ENCODE data around the gene TSSK2. TPM values are rescaled to one million over a fixed set of nuclear protein-coding genes. Genes with fewer than 3 reads are reported as not detected.

Gene TSSK2
- total and polyA plus RNA-seq, 2 of the 8 experiments (the other 6 are each of a cell fraction or from before 2014, with no cell fraction given), result not detected

GRCh38 chr22:19180234-19180633 is 49.1 kb downstream of the TSSK2 start:
- POLR2A ChIA-PET (ENCODE audit: partially characterized antibody), result interaction anchor here (1.4 to 3.1 kb wide), 4 partner anchors 11 to 156 kb away, joined by 3 to 11 read pairs (median 6); partner anchors contain the start of gene CLTCL1
- H3K9ac ChIP-seq (replicated peaks in 1 of 4; ENCODE audit: extremely low read depth in 1 of 4, low read depth in 3 of 4, low read length in 3 of 4), result no peak overlapping the region
- CTCF ChIA-PET (ENCODE audit: partially characterized antibody), result interaction anchor here (0.8 to 3.3 kb wide), 19 partner anchors 11 to 294 kb away, joined by 3 to 13 read pairs (median 4); partner anchors contain the start of gene CLTCL1

More at GRCh38 chr22:19180234-19180633, 49.1 kb downstream of the TSSK2 start:
- Histone ChIP-seq H4K5ac (ENCODE audit: insufficient read length, low read depth, low read length) (no peak overlapping the region), H3K79me2 (ENCODE audit: control insufficient read depth in 1 of 2, insufficient read depth in 2 of 2, low read length in 2 of 2) (peaks cover 0 to 5% of the 10 kb centered on the region in 2 experiments; a peak in 1 of 4 replicates), H3K23me2 (ENCODE audit: low read depth, low read length) (peaks cover 7% of the 10 kb centered on the region; the same call in 1 of the 2 replicates), H2BK20ac (ENCODE audit: low read length) (no peak overlapping the region), H3K36me3 (ENCODE audit: control insufficient read depth in 2 of 4, insufficient read depth in 4 of 4, low read length in 3 of 4) (peaks cover 0 to 9% (median 0%) of the 10 kb centered on the region in 4 experiments; a peak in 1 of 8 replicates), H3K79me1 (ENCODE audit: low read depth, low read length) (0 out of 2 replicates have a peak, but pooled peaks cover 3% of the 10 kb centered on the region), H3K56ac (replicated peaks; ENCODE audit: insufficient read length, low read depth, low read length) (no peak overlapping the region), H4K91ac (replicated peaks; ENCODE audit: insufficient read length, low read length) (no peak overlapping the region), H3K4me1 (replicated peaks in 1 of 4; ENCODE audit: control insufficient read depth in 3 of 4, insufficient read depth in 4 of 4, low read length in 3 of 4) (peaks cover 0 to 22% (median 13%) of the 10 kb centered on the region in 4 experiments; a peak in 6 of 7 replicates), H2BK5ac (ENCODE audit: low read depth, low read length) (no peak overlapping the region; the same call in 1 of the 2 replicates), H2BK15ac (ENCODE audit: low read length) (no peak overlapping the region), H3K4me2 (ENCODE audit: insufficient read depth in 1 of 2, low read depth in 2 of 2, low read length in 2 of 2) (no peak overlapping the region; a peak in 1 of 4 replicates), H3K4ac (replicated peaks; ENCODE audit: insufficient read length, low read depth, low read length) (no peak overlapping the region), H4K8ac (ENCODE audit: extremely low read depth, insufficient read depth, low read length) (no peak overlapping the region), H2AK5ac (ENCODE audit: low read depth, low read length) (no peak overlapping the region), H2BK12ac (ENCODE audit: low read depth, low read length) (no peak overlapping the region), H3K9me3 (ENCODE audit: insufficient read depth in 2 of 2, low read depth in 1 of 2, low read length in 1 of 2) (no peaks in the 10 kb centered on the region), H4K20me1 (replicated peaks in 1 of 2; ENCODE audit: control insufficient read depth in 1 of 2, insufficient read depth in 2 of 2, low read length in 2 of 2) (peaks cover 2 to 13% of the 10 kb centered on the region in 2 experiments), H3K4me3 (ENCODE audit: extremely low read depth in 1 of 4, insufficient read depth in 2 of 4, low read depth in 3 of 4, low read length in 4 of 4) (no peak overlapping the region), H3K14ac (ENCODE audit: insufficient read length) (no peak overlapping the region), H2BK120ac (replicated peaks; ENCODE audit: low read depth, low read length) (no peak overlapping the region), H3K23ac (ENCODE audit: insufficient read length) (no peak overlapping the region), H3K27me3 (replicated peaks in 1 of 4; ENCODE audit: control insufficient read depth in 3 of 4, extremely low read depth in 1 of 4, insufficient read depth in 3 of 4, low read length in 3 of 4) (no peaks in the 10 kb centered on the region), H3K27ac (ENCODE audit: low read depth, low read length) (no peak overlapping the region), H2AFZ (ENCODE audit: low read length) (no peak overlapping the region), H3K18ac (ENCODE audit: extremely low read depth, low read length) (no peak overlapping the region)
- DNase-seq (ENCODE audit: low read depth in 1 of 2, low spot score in 2 of 2) (no peak), FAIRE-seq (no peak)
- WGBS, 2 experiments (ENCODE audit: extremely low coverage in 1 of 2, insufficient coverage in 1 of 2, insufficient read length in 1 of 2, insufficient replicate concordance in 2 of 2, low coverage in 1 of 2, low lambda C conversion rate in 2 of 2, missing lambda C conversion rate in 1 of 2), result 93% methylated on average over 8 of the region's 9 CpGs; no CpG with 5 or more reads in 1 of the 2 experiments
- no peak for TF ChIP-seq TAF1 (IDR thresholded peaks at IDR 0.05; ENCODE audit: low read depth, low read length)
- TF ChIP-seq CEBPB (IDR thresholded peaks at IDR 0.05; ENCODE audit: low read depth, low read length), result no peak
- TF ChIP-seq HDAC6 (IDR thresholded peaks at IDR 0.05; ENCODE audit: low read depth, low read length), result no peak
- no peak for TF ChIP-seq FOSL1 (IDR thresholded peaks at IDR 0.05; ENCODE audit: insufficient read depth, low read depth, low read length)
- no peak for TF ChIP-seq TBP (IDR thresholded peaks at IDR 0.05; ENCODE audit: low read depth, low read length)
- no peak for TF ChIP-seq YY1 (IDR thresholded peaks at IDR 0.05; ENCODE audit: low read depth, low read length)
- TF ChIP-seq NRF1 (IDR thresholded peaks at IDR 0.05; ENCODE audit: low read depth, low read length), result no peak
- TF ChIP-seq SP1 (IDR thresholded peaks at IDR 0.05; ENCODE audit: low read depth, low read length), result no peak
- TF ChIP-seq EP300 (IDR thresholded peaks at IDR 0.05; ENCODE audit: borderline replicate concordance in 1 of 2, low read depth in 2 of 2, low read length in 2 of 2), result no peak
- no peak for TF ChIP-seq TCF12 (IDR thresholded peaks at IDR 0.05; ENCODE audit: low read depth, low read length)
- TF ChIP-seq JUN (IDR thresholded peaks at IDR 0.05; ENCODE audit: low read depth, low read length), result no peak

Measured in H1 (cell line).